ENCODE results near the gene GRIP1.

GRIP1 gene

DNA sequence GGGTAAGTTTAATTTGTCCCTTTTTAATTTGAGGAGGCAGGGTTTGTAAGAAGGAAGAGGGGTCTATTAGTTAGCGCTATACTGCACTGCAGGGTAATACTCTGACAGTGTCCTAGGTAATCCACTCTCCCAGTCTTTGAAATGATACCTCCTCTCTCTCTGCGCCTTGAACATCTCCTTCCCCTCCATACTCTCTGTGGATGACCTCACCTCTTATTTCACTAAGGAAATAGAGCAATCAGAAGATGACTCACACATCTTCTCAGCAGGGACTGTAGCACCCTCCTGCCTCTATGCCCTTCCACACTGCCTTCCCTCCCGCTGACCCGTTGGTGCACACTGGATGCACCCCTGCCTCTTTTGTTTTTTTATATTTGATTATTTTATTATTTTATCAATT, 94.2 kb downstream of the GRIP1 start:
- no peak for DNase-seq (ENCODE audit: low read depth in 1 of 2, low spot score in 1 of 2)
- no peaks in the 10 kb centered on the region for H3K27me3 ChIP-seq (ENCODE audit: insufficient read depth, poor library complexity, severe bottlenecking)
- H3K4me3 ChIP-seq (replicated peaks; ENCODE audit: insufficient read depth, low read length), result no peak overlapping the region
- no peak overlapping the region for H3K27ac ChIP-seq (replicated peaks)
- TF ChIP-seq SPI1 (IDR thresholded peaks at IDR 0.05; ENCODE audit: borderline replicate concordance, low read depth) (no peak), GABPA (IDR thresholded peaks at IDR 0.05; ENCODE audit: low read depth) (no peak)
- TF ChIP-seq, protein P1, sequence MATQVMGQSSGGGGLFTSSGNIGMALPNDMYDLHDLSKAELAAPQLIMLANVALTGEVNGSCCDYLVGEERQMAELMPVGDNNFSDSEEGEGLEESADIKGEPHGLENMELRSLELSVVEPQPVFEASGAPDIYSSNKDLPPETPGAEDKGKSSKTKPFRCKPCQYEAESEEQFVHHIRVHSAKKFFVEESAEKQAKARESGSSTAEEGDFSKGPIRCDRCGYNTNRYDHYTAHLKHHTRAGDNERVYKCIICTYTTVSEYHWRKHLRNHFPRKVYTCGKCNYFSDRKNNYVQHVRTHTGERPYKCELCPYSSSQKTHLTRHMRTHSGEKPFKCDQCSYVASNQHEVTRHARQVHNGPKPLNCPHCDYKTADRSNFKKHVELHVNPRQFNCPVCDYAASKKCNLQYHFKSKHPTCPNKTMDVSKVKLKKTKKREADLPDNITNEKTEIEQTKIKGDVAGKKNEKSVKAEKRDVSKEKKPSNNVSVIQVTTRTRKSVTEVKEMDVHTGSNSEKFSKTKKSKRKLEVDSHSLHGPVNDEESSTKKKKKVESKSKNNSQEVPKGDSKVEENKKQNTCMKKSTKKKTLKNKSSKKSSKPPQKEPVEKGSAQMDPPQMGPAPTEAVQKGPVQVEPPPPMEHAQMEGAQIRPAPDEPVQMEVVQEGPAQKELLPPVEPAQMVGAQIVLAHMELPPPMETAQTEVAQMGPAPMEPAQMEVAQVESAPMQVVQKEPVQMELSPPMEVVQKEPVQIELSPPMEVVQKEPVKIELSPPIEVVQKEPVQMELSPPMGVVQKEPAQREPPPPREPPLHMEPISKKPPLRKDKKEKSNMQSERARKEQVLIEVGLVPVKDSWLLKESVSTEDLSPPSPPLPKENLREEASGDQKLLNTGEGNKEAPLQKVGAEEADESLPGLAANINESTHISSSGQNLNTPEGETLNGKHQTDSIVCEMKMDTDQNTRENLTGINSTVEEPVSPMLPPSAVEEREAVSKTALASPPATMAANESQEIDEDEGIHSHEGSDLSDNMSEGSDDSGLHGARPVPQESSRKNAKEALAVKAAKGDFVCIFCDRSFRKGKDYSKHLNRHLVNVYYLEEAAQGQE (IDR thresholded peaks at IDR 0.05; ENCODE audit: insufficient replicate concordance, low read depth), result no peak
- TF ChIP-seq, protein P2, sequence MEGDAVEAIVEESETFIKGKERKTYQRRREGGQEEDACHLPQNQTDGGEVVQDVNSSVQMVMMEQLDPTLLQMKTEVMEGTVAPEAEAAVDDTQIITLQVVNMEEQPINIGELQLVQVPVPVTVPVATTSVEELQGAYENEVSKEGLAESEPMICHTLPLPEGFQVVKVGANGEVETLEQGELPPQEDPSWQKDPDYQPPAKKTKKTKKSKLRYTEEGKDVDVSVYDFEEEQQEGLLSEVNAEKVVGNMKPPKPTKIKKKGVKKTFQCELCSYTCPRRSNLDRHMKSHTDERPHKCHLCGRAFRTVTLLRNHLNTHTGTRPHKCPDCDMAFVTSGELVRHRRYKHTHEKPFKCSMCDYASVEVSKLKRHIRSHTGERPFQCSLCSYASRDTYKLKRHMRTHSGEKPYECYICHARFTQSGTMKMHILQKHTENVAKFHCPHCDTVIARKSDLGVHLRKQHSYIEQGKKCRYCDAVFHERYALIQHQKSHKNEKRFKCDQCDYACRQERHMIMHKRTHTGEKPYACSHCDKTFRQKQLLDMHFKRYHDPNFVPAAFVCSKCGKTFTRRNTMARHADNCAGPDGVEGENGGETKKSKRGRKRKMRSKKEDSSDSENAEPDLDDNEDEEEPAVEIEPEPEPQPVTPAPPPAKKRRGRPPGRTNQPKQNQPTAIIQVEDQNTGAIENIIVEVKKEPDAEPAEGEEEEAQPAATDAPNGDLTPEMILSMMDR (IDR thresholded peaks at IDR 0.05; ENCODE audit: insufficient read depth, low read length), result no peak

DNA sequence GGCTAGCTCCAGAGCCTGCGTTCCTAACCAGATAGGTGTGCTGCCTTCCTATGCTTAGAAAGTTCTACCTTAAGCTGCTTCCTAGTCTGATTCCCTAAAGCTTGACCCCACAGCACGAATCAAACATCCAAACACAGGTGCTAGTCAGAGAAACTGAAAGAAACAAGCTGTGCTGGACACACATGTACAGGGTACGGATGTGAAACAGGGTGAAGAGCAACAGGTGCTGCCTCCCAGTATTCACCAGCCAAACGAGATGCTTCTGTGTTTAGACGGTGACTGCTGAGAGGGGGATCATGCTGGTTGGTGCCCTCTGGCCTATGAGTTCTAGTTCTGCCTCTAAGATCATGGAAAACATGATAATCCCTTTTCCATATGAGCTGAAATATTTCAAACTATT, 105.3 kb downstream of the GRIP1 start:
- H3K27me3 ChIP-seq (ENCODE audit: insufficient read depth, poor library complexity, severe bottlenecking), result no peaks in the 10 kb centered on the region
- no peak for DNase-seq (ENCODE audit: low read depth in 1 of 2, low spot score in 1 of 2)
- TF ChIP-seq SPI1 (IDR thresholded peaks at IDR 0.05; ENCODE audit: borderline replicate concordance, low read depth) (no peak), POLR2AphosphoS5 (IDR thresholded peaks at IDR 0.05; ENCODE audit: low read depth) (no peak), GABPA (IDR thresholded peaks at IDR 0.05; ENCODE audit: low read depth) (no peak)
- TF ChIP-seq, protein P1 (IDR thresholded peaks at IDR 0.05; ENCODE audit: insufficient replicate concordance, low read depth), result no peak
- TF ChIP-seq, protein P2 (IDR thresholded peaks at IDR 0.05; ENCODE audit: insufficient read depth, low read length), result no peak
- no peak overlapping the region for H3K4me3 ChIP-seq (replicated peaks; ENCODE audit: insufficient read depth, low read length)
- H3K27ac ChIP-seq (replicated peaks), result no peak overlapping the region

DNA sequence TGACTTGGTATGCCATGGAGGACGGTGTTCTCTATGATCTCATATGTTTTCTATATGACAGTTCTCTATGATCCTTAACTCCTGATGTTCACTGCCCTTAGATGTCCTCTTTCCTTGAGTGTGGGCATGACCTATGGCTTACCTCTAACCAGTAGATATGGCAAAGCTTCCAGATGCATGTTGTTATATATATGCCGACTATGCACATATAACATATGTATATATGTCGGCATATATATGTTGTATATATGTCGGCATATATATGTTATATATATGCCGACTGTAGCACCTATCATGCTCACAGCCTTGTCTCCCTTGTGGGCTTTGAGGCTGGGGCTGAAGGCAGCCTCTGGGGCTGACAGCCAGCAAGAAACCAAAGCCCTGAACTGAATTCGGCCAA, 106.0 kb downstream of the GRIP1 start:
- Histone ChIP-seq H3K27ac (replicated peaks) (no peak overlapping the region), H3K4me3 (replicated peaks; ENCODE audit: insufficient read depth, low read length) (no peak overlapping the region), H3K27me3 (ENCODE audit: insufficient read depth, poor library complexity, severe bottlenecking) (no peaks in the 10 kb centered on the region)
- no peak for DNase-seq (ENCODE audit: low read depth in 1 of 2, low spot score in 1 of 2)
- TF ChIP-seq GABPA (IDR thresholded peaks at IDR 0.05; ENCODE audit: low read depth) (no peak), SPI1 (IDR thresholded peaks at IDR 0.05; ENCODE audit: borderline replicate concordance, low read depth) (no peak), POLR2AphosphoS5 (IDR thresholded peaks at IDR 0.05; ENCODE audit: low read depth) (no peak)
- TF ChIP-seq, protein P1 (IDR thresholded peaks at IDR 0.05; ENCODE audit: insufficient replicate concordance, low read depth), result no peak
- TF ChIP-seq, protein P2 (IDR thresholded peaks at IDR 0.05; ENCODE audit: insufficient read depth, low read length), result no peak
